ENCODE results near the gene FLOT2.

- TF ChIP-seq CTCF (optimal IDR thresholded peaks at IDR 0.05 in 1 of 3, IDR thresholded peaks at IDR 0.05 in 1 of 3, conservative IDR thresholded peaks at IDR 0.05 in 1 of 3; ENCODE audit: extremely low read depth in 1 of 3, insufficient read depth in 2 of 3, low read length in 3 of 3) (no peak), EZH2 (IDR thresholded peaks at IDR 0.05; ENCODE audit: low read length) (no peak)
These were observed 41.4 kb downstream of the FLOT2 start for GRCh38 chr17:28856028-28856574.

Measured in keratinocyte (primary cell).